H1 (cell line): ENCODE data around the gene CARD14.

ENCODE experiments used
- CHD1 ChIP-seq: IDR thresholded peaks from 2 replicates; pipeline ENCODE4 v1.6.1; 2012; ENCODE audit warnings: low read depth, low read length, improper control_type of control experiment
- CTCF ChIP-seq, 3 experiments: IDR thresholded peaks; 1 replicate in 2 of 3; 2 replicates in 1 of 3; pipeline versions ENCODE4 v1.5.1 to v1.6.1; 2011; ENCODE audit warnings: low read length in 3 of 3, mild to moderate bottlenecking in 3 of 3, inconsistent platforms in 2 of 3, low read depth in 1 of 3, moderate library complexity in 1 of 3; ENCODE audit not compliant: insufficient read depth in 1 of 3; ENCODE audit errors: control extremely low read depth in 1 of 3
- EP300 ChIP-seq, 2 experiments: IDR thresholded peaks; 1 replicate in 1 of 2; 2 replicates in 1 of 2; pipeline ENCODE4 v1.6.1; 2011 to 2012; ENCODE audit warnings: low read depth in 2 of 2, low read length in 2 of 2, mild to moderate bottlenecking in 2 of 2, borderline replicate concordance in 1 of 2, inconsistent platforms in 1 of 2, moderate library complexity in 1 of 2
- POLR2A ChIP-seq, 2 experiments: IDR thresholded peaks; 1 replicate in 1 of 2; 2 replicates in 1 of 2; pipeline ENCODE4 v1.6.1; 2011; ENCODE audit warnings: low read depth in 2 of 2, low read length in 2 of 2, mild to moderate bottlenecking in 2 of 2; ENCODE audit errors: control extremely low read depth in 1 of 2
- SIN3A ChIP-seq, 2 experiments: IDR thresholded peaks in 1 of 2; conservative IDR thresholded peaks in 1 of 2; 2 replicates each; pipeline ENCODE4 v1.6.1; 2011 to 2012; ENCODE audit warnings: low read length in 2 of 2, improper control_type of control experiment in 1 of 2, low read depth in 1 of 2, mild to moderate bottlenecking in 1 of 2
- SIX5 ChIP-seq: IDR thresholded peaks from 2 replicates; pipeline ENCODE4 v1.6.1; 2011; ENCODE audit warnings: mild to moderate bottlenecking, low read depth, low read length
- SUZ12 ChIP-seq: fragments of 200-600 bp; sonication (generic); IDR thresholded peaks from 2 replicates; pipeline ENCODE4 v1.6.1; 2012; ENCODE audit warnings: mild to moderate bottlenecking, inconsistent platforms, low read length, moderate library complexity, mixed read lengths
- TCF12 ChIP-seq: IDR thresholded peaks from 2 replicates; pipeline ENCODE4 v1.6.1; 2011; ENCODE audit warnings: low read depth, mild to moderate bottlenecking, low read length
- TEAD4 ChIP-seq: IDR thresholded peaks from 2 replicates; pipeline ENCODE4 v1.6.1; 2012; ENCODE audit warnings: low read depth, low read length, inconsistent platforms, mixed read lengths
- ZNF274 ChIP-seq: IDR thresholded peaks from 2 replicates; pipeline ENCODE4 v1.7.0; 2012; ENCODE audit warnings: low read length, borderline replicate concordance; ENCODE audit errors: extremely low read depth

- TF ChIP-seq POLR2A (IDR thresholded peaks at IDR 0.05; ENCODE audit: control extremely low read depth in 1 of 2, low read depth in 2 of 2, low read length in 2 of 2) = no peak
- TF ChIP-seq CHD1 = no peak
- TF ChIP-seq CTCF (IDR thresholded peaks at IDR 0.05; ENCODE audit: control extremely low read depth in 1 of 3, insufficient read depth in 1 of 3, low read depth in 1 of 3, low read length in 3 of 3) = no peak
- TF ChIP-seq TCF12 = no peak
- TF ChIP-seq SIN3A (conservative IDR thresholded peaks at IDR 0.05 in 1 of 2, IDR thresholded peaks at IDR 0.05 in 1 of 2; ENCODE audit: low read depth in 1 of 2, low read length in 2 of 2) = no peak
- no peak for TF ChIP-seq SUZ12
- no peak for TF ChIP-seq TEAD4
- no peak for TF ChIP-seq SIX5
- no peak for TF ChIP-seq ZNF274
- TF ChIP-seq EP300 (IDR thresholded peaks at IDR 0.05; ENCODE audit: borderline replicate concordance in 1 of 2, low read depth in 2 of 2, low read length in 2 of 2) = no peak
These were observed 84.8 kb downstream of the CARD14 start for GRCh38 chr17:80254396-80255251.
